Measurements from ENCODE around the gene BOLA2B. TPM values are rescaled to one million over a fixed set of nuclear protein-coding genes. Genes with fewer than 3 reads are reported as not detected.
A peak's percentile ranks its signal among the peaks of the same experiment; 100 is the strongest.

BOLA2B gene
- polyA plus RNA-seq, 3 donors, result 105 to 170 (median 160) TPM

DNA sequence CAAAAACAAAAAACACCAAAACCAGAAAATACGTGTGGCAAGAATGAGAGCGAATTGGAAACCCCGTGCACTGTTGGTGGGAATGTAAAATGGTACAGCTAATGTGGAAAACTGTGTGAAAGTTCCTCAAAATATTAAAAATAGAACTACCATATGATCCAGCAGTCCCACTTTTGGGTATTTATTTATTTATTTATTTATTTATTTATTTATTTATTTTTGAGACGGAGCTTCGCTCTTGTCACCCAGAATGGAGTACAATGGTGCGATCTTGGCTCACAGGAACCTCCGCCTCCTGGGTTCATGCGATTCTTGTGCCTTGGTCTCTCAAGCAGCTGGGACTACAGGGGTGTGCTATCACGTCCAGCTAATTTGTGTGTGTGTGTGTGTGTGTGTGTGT is 40.9 kb downstream of the BOLA2B start:
- WGBS (ENCODE audit: insufficient coverage), result 93% methylated on average over 5 of the region's 9 CpGs
- no peaks in the 10 kb centered on the region for H4K20me1 ChIP-seq (ENCODE audit: insufficient read depth, low read length)
- peaks cover 50% of the 10 kb centered on the region for H3K4me1 Mint-ChIP-seq
- H2AFZ ChIP-seq (ENCODE audit: insufficient read depth, low read depth, low read length, poor library complexity, severe bottlenecking), result no peak overlapping the region
- intact Hi-C loops (cut with micrococcal nuclease), result no loop called here
- H3K9ac ChIP-seq (ENCODE audit: insufficient read depth, low read length, poor library complexity, severe bottlenecking), result no peak overlapping the region
- no peak overlapping the region for H3K4me3 ChIP-seq (replicated peaks in 1 of 3; ENCODE audit: low read depth in 2 of 3, low read length in 3 of 3)
- peaks cover 0 to 12% (median 6%) of the 10 kb centered on the region in 7 donors for H3K9me3 Mint-ChIP-seq
- DNase-seq, result no peak
- peaks cover 0 to 5% of the 10 kb centered on the region in 2 donors for H3K9me3 ChIP-seq (replicated peaks in 1 of 2; ENCODE audit: control insufficient read depth in 1 of 2, insufficient read depth in 1 of 2, low read length in 2 of 2)
- no peak overlapping the region for H3K27ac Mint-ChIP-seq
- H3K4me1 ChIP-seq (ENCODE audit: control insufficient read depth in 1 of 2, insufficient read depth in 2 of 2, low read length in 2 of 2), result peaks cover 31 to 37% of the 10 kb centered on the region in 2 donors
- no peak overlapping the region for H3K4me3 Mint-ChIP-seq
- no peaks in the 10 kb centered on the region for H3K36me3 ChIP-seq (replicated peaks in 1 of 2; ENCODE audit: control insufficient read depth in 1 of 2, insufficient read depth in 2 of 2, low read length in 2 of 2)
- no peak overlapping the region for H3K4me2 ChIP-seq (replicated peaks; ENCODE audit: extremely low read depth, low read length, poor library complexity, severe bottlenecking)
- H3K27me3 ChIP-seq (ENCODE audit: control insufficient read depth in 2 of 2, insufficient read depth in 2 of 2, low read length in 2 of 2), result no peaks in the 10 kb centered on the region
- H3K79me2 ChIP-seq (ENCODE audit: insufficient read depth, low read length), result no peaks in the 10 kb centered on the region
- H3K27me3 Mint-ChIP-seq (ENCODE audit: low read depth in 3 of 3), result peaks cover 0 to 2% (median 1%) of the 10 kb centered on the region in 3 donors
- TF ChIP-seq, protein P1, sequence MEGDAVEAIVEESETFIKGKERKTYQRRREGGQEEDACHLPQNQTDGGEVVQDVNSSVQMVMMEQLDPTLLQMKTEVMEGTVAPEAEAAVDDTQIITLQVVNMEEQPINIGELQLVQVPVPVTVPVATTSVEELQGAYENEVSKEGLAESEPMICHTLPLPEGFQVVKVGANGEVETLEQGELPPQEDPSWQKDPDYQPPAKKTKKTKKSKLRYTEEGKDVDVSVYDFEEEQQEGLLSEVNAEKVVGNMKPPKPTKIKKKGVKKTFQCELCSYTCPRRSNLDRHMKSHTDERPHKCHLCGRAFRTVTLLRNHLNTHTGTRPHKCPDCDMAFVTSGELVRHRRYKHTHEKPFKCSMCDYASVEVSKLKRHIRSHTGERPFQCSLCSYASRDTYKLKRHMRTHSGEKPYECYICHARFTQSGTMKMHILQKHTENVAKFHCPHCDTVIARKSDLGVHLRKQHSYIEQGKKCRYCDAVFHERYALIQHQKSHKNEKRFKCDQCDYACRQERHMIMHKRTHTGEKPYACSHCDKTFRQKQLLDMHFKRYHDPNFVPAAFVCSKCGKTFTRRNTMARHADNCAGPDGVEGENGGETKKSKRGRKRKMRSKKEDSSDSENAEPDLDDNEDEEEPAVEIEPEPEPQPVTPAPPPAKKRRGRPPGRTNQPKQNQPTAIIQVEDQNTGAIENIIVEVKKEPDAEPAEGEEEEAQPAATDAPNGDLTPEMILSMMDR (IDR thresholded peaks at IDR 0.05), result no peak
- H3K36me3 Mint-ChIP-seq, result no peaks in the 10 kb centered on the region
- no peak overlapping the region for H3K27ac ChIP-seq (ENCODE audit: low read depth in 1 of 2, low read length in 2 of 2)

DNA sequence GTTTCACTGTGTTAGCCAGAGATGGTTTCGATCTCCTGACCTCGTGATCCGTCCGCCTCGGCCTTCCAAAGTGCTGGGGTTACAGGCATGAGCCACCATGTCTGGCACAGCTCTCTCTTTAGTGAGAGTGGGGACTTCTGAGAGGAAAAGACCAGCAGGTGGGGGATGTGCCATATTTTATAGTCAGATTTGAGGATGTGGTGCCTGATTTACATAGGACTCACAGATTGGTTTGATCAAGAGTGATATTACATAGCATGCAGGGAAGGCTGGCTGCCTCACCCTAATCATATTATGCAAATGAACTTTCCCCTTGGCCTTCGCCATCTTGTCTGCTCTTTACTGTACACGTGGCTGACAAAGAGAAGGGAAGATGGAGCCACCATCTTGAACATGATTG is 42.4 kb downstream of the BOLA2B start:
- 97% methylated on average over 5 of the region's 7 CpGs for WGBS (ENCODE audit: insufficient coverage)
- Histone ChIP-seq H3K79me2 (ENCODE audit: insufficient read depth, low read length) (no peaks in the 10 kb centered on the region), H3K4me2 (replicated peaks; ENCODE audit: extremely low read depth, low read length, poor library complexity, severe bottlenecking) (no peak overlapping the region), H3K27me3 (ENCODE audit: control insufficient read depth in 2 of 2, insufficient read depth in 2 of 2, low read length in 2 of 2) (no peaks in the 10 kb centered on the region), H3K4me3 (replicated peaks in 1 of 3; ENCODE audit: low read depth in 2 of 3, low read length in 3 of 3) (no peak overlapping the region), H2AFZ (ENCODE audit: insufficient read depth, low read depth, low read length, poor library complexity, severe bottlenecking) (no peak overlapping the region), H3K36me3 (replicated peaks in 1 of 2; ENCODE audit: control insufficient read depth in 1 of 2, insufficient read depth in 2 of 2, low read length in 2 of 2) (no peaks in the 10 kb centered on the region), H3K27ac (ENCODE audit: low read depth in 1 of 2, low read length in 2 of 2) (no peak overlapping the region), H4K20me1 (ENCODE audit: insufficient read depth, low read length) (no peaks in the 10 kb centered on the region), H3K4me1 (ENCODE audit: control insufficient read depth in 1 of 2, insufficient read depth in 2 of 2, low read length in 2 of 2) (peaks cover 42 to 49% of the 10 kb centered on the region in 2 donors), H3K9ac (ENCODE audit: insufficient read depth, low read length, poor library complexity, severe bottlenecking) (no peak overlapping the region), H3K9me3 (replicated peaks in 1 of 2; ENCODE audit: control insufficient read depth in 1 of 2, insufficient read depth in 1 of 2, low read length in 2 of 2) (peaks cover 0 to 5% of the 10 kb centered on the region in 2 donors)
- H3K27ac Mint-ChIP-seq, result peak overlapping the region in 2 of 7 donors; percentile 61 to 64
- no peaks in the 10 kb centered on the region for H3K36me3 Mint-ChIP-seq
- peaks cover 56% of the 10 kb centered on the region for H3K4me1 Mint-ChIP-seq
- H3K4me3 Mint-ChIP-seq, result no peak overlapping the region
- H3K9me3 Mint-ChIP-seq, result peaks cover 0 to 12% (median 6%) of the 10 kb centered on the region in 7 donors
- TF ChIP-seq, protein P1 (IDR thresholded peaks at IDR 0.05), result no peak
- intact Hi-C loops (cut with micrococcal nuclease), result no loop called here
- no peak for DNase-seq
- peaks cover 0 to 2% (median 1%) of the 10 kb centered on the region in 3 donors for H3K27me3 Mint-ChIP-seq (ENCODE audit: low read depth in 3 of 3)
